ENCODE data around the gene CD81.
A peak's percentile ranks its signal among the peaks of the same experiment; 100 is the strongest.

CD81 gene

DNA sequence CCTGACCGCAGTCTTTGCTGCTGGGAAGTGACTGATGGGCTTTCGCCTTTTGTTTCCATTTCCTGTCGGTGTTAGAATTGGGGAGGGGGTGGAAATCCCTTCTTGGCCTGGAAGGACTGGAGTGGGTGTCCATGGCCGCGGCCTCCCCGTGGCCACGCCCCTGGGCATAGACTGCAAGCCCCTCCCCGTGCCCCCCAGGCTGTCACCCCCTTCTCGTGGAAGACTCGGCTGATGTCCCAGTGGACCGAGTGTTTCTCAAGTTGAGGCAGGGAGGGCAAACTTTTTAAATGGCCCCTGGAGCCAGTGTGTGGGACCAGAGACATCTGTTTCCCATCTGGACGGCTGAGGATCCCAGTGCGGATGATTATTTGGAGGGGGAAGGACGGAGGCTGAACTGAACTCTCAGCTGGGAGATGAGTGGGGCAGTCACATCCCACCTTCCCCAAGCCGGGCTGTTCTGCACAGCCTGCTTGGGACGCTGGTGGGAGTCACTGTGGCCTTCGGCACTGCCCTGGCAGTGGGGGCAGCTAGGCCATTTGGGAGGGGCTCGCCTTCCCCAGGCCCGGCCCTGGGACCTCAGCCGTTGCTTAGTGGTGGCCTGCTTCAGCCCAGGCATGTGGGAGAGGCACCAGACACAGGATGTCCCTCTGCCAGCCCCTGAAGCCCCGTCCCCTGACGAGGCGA lies 1.6 kb downstream of the CD81 start:
- no peak for DNase-seq

DNA sequence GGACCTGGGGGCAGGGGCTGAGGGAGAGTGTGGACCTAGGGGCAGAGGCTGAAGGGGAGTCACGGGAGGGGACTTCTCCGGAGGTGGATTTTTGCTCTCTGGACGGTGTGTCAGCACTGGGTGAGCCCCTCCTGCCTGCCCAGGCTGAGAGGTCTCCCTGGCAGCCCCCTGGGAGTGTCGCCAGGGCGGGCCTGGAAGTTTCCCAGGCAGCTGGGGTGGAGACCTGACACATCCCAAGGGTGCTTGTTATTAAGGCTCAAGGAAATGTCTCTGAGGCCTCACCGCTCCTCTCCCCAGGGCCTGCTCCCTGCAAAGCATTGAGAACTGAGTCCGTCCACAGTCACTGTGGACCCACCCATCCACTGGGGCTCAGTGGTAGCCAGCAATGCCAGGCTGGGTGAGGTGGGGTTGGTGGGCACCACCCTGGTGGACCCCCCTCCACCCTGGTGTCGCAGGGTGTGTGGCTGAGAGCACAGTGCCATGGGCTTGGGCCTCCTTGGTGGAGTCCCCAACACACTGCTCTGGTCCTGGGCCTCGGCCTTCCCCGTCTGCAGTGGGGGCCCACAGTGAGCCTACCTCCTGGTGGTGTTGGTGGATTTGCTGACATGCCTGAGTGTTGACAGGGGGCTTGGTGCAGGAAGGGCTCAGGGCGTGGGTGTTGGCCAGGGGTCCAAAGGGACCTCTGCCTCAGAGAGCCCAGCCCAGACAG lies 2.5 kb downstream of the CD81 start:
- DNase-seq, result no peak

DNA sequence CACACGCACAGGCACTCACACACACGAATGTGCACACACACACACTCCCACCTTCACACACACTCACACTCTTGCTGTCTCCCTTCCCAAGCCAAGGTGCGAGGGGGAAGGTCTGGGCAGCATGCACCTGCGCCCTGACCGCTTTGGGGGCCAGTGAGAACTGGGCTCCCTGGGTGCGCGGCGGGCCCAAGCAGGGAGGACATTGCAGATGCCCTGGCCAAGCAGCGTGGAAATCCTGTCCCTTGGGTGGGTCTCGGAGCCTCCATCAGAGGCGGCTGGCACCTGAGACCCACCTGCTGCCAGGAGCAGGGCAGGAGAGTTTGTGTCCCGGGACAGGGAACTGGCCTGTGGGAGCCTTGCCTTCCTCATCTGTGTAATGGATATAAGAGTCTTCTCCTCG lies 3.3 kb downstream of the CD81 start:
- DNase-seq, result no peak

DNA sequence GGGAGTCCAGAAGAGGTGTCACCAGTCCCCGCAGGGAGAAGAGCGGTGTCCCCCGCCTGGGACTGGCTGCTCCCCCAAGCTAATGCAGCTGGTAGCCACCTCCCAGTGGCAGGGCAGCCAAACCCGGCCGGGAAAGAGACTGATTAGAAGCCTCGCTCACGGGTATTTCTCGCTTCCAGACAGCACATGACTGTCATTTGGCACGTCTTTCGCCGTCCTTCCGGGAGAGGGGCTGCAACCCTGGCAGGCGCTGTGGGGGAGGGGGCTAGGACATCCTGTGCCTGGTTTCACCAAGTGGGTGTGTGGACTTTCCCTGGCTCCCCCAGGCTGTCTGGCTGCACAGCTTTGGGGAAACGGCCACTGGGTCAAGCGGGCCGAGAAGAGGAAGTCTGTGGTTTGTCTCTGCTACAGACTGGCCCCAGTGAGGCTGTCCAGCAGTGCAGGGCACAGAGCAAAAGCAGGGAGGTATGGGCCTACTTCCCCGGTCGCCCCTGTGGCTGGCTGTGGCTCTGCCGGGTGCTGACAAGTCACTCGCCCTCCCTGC lies 3.8 kb downstream of the CD81 start:
- no peak for DNase-seq

DNA sequence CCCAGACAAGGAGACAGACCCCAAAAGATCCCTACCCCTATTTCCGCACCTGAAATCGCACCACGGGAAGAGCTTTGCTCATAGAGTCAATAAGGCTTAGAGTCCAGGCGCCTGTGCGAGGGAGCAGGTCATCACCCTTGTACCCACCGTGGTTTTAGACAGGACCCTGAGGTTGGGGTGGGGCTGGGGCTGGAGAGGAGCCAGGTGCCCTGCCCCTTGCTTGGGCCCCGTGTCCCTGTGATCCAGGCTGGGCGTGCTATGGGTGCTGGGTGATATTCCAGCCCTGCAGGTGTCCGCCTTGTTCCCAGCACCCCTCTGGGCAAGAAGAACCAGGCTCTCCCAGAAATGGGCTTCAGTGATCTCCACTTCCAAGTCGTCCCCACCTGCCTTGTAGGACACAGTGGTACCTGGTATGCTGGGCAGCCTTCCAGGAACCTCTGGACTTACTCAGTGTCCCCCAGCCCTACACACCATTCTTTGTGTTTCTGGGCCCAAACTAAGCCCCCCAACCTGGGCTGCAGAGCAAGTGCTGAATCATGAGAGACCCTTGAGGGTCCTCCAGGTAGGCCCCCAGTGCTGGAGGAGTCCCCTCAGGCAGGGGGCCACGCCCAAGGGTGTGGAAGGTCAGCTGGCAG lies 4.5 kb downstream of the CD81 start:
- no peak for DNase-seq

DNA sequence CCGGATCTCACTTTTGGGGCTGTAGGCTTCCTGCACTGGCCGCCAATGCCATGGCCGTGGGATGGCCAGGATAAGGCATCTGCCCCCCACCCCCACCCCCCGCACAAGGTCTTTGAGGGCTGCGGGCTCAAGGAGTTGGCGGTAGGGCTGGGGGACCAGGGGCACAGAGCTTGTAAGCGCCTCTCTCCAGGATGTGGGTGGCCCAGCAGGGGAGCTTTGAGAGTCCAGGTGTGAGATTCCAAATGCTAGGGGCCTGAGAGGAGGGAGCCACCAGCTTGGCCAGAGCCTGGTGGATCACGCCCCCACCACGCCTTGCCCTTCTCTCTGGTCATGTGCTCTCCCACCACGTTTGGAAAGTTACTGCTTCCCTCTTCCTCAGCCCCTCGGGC lies 5.0 kb downstream of the CD81 start:
- no peak for DNase-seq

DNA sequence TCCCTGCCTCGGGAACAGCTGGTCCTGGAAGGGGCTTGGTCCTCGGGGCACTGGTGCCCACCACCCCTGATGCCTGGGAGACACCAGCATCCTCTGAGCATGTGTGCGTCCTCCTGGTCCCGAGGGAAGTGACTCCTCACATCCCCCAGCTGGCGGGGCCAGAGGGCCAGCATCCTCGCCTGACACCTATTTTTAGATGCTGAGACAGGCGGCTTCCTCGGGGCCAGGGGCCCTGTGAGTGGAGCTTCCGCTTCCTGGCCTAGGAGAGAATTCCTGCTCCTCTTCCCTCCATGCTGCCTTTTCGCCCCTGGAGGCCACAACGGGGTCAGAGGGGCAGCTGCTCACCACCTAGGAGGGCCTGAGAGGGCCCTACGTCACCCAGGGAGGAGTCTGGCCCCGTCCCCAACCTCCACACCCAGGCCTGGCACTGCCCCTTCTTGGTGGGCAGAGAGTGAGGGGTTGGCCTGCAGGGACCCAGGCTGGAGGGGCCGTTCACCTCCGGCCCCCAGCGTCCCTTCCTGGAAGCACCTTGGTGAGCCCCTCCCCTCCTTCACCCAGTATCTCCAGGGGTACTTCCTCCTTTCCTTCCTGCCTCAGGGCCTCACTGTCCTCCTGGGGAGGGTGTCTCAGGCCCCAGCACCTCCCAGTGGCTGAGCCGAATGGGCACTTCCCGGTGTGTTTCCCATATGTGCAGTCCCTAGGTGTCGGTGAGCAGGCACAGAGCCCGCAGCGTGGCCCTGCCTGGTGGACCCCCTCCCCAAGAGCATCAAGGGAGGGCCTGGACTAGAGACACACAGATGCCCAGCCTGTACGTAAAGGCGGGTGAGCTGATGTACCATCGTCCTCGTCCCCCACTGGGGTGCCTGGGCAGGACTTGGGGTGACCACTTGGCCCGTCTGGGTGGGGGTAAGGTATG lies 6.1 kb downstream of the CD81 start:
- peak in 1 of 2 experiments; percentile 34 for DNase-seq

DNA sequence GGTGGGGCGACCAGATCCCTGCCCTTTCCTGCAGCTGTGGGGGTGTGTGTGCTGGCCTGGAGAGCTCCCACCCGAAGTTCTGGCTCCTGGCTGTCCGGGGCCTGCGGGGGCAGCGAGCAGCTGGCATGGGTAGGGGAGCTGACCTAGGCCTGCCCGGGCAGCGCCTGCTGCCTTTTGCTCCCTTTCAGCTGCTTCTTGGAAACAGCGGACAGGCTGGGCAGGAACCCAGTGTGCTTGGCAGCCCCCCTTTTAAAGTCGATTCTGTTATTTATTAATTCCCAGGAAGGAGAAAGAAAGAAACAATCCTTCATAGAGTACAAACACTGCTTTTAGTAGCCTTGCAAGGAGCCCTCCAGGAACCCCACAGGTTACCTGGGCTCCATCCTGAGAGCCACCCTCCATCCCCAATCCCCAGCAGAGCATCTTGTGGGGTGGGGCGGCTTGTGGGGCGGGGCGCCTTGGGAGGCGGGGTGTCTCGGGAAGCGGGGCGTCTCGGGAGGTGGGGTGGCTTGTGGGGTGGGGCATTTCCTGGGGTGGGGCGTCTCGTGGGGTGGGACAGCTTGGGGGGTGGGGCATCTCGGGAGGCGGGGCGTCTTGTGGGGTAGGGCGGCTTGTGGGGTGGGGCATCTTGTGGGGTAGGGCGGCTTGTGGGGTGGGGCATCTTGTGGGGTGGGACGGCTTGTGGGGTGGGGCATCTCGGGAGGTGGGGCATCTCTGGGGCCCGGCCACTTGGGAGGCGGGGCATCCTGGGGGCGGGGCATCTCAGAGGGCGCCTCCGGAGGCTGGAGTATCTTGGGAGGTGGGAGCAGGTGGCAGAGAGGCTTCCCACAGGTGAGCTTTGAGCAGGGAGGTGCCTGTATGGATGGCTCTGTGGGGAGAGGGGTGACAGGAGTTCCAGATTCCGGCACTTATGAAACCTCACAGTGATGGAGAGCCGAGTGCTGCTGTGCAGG lies 7.0 kb downstream of the CD81 start:
- DNase-seq, result no peak

DNA sequence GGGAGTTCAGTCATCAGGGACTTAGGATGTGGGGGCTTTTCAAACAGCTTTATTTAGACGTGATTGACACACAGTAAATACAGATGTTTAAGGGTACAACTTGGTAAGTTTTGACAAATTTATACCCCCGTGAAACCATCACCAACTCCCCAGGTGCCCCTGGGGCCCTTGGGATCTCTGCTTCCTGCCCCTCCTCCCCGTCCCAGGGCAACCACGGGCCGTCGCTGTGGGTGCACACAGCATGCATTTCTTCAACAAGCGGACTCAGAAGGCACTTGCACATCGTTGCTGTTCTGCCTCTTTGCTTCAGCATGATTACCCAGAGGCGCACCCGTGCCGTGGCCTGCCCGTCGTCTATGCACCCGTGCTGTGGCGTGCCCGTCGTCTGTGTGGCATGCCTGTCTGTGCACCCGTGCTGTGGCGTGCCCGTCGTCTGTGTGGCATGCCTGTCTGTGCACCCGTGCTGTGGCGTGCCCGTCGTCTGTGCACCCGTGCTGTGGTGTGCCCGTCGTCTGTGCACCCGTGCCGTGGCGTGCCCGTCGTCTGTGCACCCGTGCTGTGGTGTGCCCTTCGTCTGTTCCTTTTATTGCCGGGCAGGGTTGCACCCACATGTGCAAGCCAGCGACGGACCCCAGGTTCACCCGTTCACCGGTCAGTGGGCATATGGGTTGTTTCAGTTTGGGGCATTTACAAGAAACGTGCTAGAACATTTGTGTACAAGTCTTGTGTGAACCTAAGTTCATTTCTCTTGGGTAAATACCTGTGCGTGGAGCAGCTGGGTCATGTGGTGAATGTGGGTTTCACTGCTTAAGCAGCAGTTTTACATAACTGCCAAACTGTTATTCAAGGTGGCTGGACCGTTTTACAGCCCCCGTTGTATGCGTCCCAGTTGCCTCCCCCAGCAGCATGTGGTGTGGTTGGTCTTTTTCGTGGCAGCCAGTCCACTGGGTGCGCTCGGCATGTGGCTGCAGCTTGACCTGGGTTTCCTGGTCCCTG lies 8.3 kb downstream of the CD81 start:
- DNase-seq, result no peak

DNA sequence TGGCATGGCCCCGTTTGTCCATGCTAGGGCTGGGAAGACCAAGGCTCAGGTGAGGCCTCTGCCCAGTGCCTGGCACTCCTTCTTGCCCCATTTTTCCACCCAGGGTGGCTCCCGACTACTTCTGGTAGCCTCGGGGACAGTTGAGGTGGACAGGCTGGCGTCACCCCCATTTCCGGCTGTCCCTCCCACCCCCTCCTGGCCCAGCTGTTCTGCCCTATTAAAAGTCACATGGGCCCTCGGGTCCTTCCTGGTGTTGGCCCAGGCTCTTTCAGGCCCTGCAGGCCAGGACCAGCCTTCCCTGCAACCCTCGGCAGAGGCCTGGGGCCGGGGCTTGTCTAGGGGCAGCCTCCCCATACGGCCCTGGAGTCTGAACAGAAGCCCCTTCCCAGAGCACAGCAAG lies 9.5 kb downstream of the CD81 start:
- no peak for DNase-seq

DNA sequence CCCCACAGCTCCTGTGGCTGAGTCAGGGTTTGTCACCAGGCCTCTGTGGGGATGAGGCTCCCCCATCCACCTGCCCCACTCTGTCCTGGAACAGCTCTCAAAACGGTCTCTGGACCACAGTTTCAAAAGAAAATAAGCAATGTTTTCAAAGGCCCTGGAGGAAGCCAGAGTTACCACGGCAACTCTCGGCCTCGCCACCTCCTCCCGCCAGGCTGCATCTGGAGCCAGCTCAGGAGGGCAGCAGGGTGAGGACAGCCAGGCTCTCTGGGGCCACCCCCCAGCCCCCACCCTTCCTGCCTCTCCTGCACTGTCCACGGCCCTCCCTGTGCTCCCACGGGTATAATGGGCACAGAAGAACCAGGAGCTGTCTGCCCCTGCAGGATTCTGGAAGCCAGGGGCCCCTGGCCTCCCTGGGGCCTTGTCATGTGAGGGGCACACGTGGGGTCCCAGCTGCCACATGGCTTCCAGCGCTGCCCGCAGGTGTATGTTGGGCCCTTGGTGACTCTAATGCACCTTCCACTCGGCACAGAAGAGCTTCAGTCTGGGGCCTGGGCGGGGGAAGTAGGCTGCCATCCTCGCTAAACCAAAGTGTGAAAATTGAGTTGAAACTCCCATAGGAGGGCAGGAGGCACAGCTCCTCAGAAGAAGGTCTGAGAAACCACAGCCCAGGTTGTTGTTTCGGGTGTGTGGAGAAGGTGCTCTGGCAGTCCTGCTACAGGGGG lies 10.3 kb downstream of the CD81 start:
- no peak for DNase-seq

DNA sequence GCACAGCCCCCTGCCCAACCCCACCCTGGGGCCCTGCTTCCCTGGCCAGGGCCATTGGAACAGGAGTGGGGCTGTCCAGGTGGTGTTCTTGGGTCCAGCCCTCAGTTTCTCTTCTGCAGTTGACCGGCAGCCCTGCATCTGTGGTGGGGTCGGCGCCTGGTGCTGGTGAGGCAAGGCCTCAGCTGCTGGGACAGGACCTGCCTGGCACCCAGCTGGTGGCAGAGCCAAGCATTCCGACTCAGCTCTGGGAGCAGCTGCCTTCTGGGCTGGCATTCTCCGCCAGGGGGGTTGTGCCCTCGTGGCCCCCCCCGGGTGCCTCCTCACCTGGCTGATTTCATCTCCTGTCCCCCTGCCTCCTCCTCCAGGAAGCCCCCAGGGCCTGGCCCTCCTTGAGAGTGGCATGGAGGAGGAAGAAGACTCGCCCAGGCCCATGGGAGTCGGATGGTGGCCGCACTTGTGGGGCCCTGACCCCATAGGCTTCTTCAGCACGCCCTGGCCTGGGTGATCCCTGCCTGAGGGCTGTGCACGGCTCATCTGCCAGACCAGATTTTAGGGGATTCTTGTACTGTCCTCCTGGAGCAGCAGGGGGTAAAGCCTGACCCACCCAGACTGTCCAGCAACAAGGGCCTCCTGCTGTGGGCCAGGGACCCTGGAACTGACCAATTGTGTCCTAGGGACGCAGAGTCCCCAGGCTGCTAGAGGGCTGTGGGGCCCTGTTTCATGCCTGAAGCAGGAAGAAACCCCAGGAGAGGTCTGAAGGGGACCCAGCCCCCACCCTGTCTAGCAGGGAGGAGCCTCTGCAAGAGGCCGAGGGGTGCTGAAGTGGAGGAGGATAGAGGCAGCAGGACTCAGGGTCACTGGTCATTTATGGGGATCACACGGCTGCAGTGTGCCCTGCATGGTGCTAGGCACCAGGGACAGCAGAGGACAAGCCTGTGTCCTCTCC lies 11.6 kb downstream of the CD81 start:
- DNase-seq, result no peak

DNA sequence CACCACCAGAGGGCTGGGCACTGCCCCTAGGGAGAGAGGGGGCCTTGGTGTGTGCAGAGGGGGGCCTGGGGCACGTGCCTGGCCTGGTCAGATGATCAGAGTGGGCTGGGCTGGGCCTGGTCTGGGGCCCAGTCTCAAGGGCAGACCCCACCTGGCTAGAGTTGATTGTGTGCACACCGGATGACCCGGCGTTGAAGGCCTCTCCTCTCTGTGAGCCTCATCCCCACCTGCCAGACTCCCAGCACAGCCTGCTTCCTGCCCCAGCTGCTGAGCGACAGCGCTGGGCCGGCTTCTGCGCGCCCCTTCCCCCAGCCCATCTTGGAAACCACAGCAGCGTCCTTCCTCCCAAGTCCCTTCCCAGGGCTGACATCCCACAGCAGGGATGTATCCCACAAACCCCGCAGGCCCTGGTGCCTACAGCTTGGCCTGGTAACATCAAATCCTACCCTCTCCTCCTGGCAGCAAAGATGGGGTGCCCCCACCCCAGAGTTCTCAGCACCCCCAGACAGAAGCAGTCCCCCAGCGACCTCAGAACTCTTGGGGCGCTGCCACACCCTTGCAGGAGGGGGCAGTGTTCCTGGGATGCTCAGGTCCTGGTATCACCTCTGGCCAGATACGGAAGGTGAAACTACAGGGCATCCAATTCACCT lies 12.4 kb downstream of the CD81 start:
- peak in 1 of 2 experiments; percentile 36 for DNase-seq

DNA sequence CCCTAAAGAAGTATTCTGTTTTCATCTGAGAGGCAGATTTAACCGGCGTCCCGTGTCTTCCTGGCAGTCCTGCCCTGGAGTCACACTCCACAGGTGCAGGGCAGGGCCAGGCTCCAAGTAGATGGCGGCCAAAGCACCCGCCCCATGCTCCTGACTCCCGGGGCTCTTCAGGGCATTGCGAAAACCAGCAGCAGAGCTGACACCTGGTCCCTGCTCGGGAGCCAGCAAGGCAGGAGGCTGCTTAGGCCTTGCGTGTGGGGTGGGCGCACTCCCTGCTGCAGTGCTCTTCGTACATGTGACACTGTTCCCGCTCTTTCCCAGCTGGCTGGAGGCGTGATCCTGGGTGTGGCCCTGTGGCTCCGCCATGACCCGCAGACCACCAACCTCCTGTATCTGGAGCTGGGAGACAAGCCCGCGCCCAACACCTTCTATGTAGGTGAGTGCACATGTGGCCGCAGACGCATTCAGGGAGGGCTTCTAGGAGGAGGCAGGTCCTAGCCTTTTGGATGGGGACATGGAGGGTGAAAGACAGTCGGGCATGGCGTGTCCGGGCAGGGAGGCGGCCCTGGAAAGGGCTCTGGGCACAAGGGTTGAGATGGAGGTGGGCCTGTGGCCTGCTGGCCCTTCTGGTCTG lies 13.1 kb downstream of the CD81 start:
- DNase-seq, result peak in 1 of 2 experiments; percentile 42

DNA sequence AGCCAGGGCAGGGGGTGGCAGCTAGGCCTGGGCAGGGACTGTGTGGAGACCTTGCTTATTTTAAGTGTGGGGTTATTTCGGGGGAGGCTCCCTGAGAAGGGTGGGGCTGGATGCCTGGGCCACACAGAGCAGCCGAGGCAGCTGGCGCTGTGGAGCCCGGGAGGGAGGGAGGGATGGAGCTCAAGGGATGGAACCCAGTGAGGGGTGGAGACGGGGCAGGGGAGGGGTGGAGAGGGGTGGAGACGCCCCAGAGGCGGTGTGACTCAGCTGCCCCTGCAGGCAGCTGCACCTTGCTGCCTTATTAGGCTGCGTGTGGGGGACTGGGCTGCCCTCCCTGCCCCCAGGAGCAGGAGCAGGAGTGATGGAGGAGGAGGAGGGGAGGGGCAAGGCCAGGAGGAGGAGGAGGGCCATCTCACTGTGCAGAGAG lies 13.6 kb downstream of the CD81 start:
- peak; percentile 42 to 65 for DNase-seq

DNA sequence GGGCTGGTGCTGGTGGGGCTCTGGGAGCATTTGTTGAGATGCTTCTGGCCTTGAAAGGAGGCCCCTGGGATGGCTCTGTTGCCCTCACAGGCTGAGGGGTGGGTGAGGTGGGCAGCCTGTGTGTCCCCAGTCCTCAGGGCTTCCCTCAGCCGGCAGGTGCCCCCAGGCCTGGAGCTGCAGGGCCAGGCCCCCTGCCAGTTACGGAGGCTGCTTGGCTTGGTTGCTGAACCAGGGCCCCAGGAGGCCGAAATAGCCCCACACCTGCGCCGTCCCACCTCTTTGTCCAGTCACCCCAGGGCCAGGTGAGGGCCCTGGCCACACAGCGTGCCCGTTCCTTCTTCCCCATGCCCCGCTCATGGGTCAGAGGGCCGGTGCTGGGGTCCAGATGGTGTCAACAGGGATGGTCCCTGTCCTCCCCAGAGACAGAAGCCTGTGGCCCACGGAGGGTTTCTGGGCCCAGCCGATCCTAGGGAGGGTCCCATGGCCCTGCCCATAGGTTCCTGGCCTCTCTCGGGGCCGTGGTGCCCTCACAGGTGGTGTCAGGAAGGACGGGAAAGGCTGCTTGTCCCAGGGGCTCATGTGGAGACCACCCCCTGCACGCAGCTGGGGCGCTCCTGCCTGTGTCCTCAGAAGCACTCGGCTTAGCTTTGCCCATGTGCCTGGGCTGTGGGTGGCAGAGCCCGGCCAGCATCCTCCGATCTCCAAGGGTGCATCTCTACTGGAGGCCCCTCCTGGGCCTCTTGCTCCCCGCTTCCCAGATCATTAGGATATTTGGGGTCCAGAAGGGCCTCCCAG lies 14.3 kb downstream of the CD81 start:
- no peak for DNase-seq
